Muscle of back (tissue), 11 donors: Measurements from ENCODE around the gene LGSN. TPM values are rescaled to one million over a fixed set of nuclear protein-coding genes. Genes with fewer than 3 reads are reported as not detected.
A peak's percentile ranks its signal among the peaks of the same experiment; 100 is the strongest.
"Not testable (repeated sequence)": the region's sequence is repeated elsewhere in the genome, so short reads cannot be mapped to it uniquely, and the experiment has no call there.

ENCODE experiments used
- DNase-seq, 3 donors: peaks; one replicate each; pipeline versions ENCODE4 v3.0.0 to v3.0.0-alpha.2; 2013
- polyA plus RNA-seq, 10 donors: library from polyadenylated mRNA; unstranded; fragments of 120-200 nt; gene quantifications; one replicate each; pipeline ENCODE4 v1.2.1, GENCODE V29; 2013; ENCODE audit not compliant: insufficient read length in 10 of 10

LGSN gene
- polyA plus RNA-seq, 10 donors: not detected

DNA sequence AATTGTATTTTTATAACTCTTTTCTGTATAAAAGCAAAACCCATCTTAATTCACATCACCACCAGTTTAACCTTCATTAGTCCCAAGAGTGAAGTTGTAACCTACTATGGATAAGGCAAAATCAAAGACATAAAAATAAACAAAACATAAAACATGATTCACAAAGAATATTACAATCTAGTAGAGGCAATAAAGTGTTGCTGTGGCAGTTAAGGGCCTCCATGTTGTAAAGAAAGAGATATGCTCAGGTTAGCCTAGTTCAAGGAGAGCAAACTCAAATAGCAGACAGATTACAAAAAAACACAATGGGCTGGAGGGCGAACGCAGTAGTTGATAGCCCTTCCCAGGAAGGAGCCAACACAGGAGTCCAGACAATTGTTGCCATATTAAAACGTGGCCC is 13.4 kb downstream of the LGSN start:
- no peak for DNase-seq

DNA sequence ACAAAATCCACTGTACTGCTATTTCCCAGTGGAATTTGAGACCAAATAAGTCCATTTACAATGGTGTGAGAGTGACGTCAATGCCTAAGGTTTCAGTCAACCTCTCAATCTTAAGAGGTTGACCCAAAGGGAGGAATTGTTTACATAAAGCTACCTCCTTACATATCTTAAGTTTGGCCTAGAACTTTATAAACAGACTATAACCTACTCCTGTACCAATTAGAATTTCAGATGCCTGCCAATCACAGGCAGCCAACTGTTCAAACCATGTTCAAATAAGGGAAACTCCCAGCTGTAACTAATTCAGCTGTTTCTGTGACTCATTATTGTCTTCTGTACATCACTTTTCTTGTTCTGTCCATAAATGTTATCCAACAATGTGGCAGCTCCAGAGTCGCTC is 14.5 kb downstream of the LGSN start:
- no peak for DNase-seq

DNA sequence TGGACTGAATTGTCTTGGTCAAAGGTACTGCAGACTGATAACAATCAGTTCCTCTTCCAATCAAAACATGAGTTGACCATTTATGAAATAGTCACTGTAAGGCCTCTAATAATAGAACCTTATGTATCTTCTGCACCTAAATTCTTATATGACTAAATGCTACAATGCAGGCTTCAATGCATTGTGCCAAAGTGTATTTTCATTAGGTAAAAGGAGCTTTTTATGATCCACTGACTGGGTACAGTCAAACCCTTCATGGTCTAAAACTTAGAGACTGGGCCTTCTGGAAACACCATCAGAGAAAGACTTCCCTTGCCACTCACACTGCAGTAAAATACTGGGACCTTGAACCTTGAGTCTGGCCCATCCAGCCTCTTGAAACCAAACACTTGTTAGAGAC is 16.3 kb downstream of the LGSN start:
- DNase-seq: no peak

DNA sequence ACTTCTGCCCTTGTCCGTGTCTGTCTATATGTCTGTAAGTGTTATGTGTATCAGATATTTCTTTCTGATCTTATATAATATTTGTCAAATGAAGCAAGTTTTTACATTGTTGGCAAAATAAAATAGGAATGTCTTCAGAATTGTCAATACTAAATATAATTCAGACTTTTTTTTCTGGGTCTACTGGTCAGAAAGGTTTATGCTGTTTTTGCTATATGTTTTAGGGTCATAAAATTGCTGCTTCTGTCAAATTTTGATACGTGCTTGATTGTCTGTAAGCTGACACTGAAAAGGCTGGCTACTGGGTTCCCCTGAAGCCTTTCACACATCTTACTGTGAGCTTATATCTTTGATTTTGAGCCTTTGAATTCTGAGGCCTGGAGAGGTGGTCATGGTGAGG is 20.1 kb downstream of the LGSN start:
- no peak for DNase-seq

DNA sequence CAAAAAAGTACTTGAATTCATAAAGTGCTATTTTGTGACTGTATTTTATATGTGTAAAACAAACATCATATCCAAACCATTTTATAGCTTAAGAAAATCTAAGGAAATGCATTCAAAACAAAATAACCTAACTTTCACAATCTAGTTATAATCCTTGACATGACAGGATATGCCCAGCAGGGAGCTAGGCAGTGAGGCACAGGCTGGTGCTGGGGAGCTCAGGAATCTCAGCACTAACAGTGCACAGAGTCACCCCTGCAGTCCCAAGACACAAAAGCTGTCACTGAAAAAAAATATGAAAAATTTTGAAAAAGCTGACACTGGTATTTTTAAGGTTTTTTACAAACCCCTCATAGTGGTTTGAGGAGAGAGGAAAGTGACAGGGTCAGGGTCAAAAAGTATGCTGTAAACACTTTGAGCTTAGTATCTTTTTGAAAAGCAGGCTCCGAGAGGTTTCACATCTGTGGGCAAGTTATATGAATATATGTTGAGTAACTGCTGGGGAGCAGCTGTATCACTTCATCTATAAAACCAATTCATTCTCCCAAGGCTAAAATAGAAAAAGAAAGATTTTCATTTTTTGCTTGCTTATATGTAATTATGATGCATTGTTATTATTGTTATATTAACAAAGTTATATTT is 24.1 kb downstream of the LGSN start:
- no peak for DNase-seq

DNA sequence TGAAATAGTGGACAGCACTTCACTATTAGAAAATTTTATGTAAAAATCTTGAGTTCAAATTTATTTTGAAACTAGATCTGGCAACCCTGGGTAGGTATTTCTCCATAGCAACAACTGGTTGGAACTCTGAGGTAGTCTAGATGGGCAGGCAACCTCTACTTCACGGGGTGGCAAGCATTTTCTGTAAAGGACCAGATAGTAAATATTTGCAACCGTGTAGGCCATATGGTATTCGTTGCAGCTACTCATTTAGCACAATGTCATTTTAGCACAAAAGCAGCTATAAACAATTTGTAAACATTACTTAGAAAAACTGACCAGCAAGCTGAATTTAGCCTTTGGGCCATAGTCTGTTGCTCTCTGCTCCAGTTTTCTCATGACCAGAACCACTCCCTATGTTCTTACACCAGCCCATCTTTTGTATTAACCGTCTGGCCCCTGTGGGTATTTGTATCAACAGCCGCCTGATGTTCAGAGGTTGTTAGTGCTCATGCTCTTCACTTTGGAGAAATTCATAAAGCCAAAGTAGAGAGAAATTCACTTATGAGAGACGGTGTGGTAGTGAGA is 29.2 kb downstream of the LGSN start:
- DNase-seq: no peak

DNA sequence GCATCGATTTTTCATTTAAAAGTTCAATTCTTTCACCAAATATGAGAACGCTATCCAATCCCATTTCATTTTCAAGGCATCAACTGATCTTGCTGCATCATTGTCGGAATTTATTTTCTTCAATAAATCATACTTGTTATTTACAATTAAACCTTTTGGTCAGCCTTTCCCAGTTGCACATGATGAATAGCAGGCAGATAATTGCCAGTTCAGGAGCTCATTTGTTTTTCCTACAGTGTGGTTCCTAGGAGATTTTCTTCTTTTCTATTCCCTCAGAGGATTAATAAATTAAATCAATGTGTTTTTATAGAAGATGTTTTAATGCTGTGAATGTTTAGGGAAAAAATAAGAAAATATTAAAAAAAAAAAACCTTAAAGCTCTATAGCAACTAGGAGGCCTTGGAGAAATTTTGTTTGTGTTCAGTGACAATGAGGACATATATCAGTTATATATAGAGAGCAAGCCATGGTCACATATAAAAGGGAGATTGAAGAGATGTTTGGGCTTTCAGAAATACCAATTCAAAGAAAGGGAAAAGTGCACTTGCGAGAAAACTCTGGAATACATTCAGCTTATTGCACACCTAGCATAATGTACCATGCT is 30.4 kb downstream of the LGSN start:
- DNase-seq: no peak

DNA sequence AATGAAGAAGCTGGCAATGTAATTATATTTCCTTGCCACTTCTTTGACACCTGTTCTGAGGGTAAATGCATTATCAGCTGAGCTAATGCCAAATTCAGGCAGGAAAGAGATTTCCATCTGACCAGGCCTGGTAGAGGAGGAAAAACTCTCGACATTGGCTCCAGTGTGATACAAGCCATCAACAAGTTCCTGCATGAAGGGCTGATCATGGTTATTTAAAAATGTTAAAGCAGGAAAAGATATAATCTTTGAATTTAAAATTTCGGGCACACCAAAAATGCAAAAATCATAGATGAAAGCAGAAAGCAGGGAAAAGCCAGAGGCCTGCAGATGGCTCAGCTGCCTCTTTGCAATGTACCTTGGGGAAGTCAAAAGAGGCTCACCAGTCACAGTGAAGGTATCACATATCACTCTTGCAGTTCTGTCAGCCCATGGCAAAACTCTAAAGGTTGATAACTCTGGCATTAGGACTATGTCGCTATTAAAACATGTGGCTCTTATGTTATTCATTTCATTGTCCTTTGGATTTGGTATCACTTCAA is 39.1 kb downstream of the LGSN start:
- DNase-seq: no peak

DNA sequence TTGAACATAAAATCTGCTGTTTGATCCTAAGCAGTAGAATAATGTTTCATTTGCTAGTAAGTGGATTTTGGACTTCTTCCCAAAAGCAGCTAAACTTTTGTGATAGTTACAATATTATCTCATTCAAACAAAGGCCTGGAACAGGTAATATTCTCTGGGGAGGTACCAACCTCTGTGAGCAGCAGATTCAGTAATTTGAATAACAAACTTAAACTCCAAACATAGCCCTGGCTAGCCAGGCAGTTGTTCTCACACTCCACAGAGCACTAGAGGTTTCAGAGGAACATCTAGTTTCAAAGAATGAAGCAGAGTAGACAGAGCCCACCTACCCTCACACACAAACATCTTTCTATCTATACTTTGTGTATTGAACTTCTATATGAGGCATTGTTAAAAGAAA is 40.9 kb downstream of the LGSN start:
- no peak for DNase-seq

DNA sequence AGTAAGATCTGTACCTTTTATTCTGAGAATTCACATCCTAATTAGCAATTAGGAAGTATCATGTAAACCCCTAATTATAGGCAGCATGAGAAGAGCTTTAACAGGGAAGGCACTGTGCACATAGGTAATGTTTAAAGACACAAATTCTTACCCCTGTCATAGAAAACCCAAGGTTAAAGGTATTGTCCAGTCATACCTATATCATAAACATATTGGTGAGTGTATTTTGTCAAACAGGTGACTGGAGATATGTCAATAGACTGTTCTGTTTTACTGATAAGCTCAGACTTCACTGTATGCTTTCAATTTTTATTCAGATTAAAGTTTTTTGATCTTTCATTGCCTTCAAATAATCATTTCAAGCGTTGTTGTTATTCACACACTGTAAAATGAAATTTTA is 43.8 kb downstream of the LGSN start:
- no peak for DNase-seq

DNA sequence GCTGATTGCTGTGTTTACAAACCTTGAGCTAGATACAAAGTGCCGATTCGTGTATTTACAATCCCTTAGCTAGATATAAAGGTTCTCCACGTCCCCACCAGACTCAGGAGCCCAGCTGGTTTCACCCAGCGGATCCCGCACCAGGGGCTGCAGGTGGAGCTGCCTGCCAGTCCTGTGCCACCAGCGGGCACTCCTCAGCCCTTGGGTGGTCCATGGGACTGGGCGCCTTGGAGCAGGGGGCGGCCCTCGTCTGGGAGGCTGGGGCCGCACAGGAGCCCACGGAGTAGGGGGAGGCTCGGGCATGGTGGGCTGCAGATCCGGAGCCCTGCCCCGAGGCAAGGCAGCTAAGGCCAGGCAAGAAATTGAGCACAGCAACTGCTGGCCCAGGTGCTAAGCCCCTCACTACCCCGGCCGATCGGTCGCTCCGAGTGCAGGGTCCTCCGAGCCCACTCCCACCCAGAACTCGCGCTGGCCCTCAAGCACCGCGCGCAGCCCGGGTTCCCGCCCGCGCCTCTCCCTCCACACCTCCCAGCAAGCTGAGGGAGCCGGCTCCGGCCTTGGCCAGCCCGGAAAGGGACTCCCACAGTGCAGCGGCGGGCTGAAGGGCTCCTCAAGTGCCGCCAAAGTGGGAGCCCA is 44.9 kb downstream of the LGSN start:
- DNase-seq: not testable (repeated sequence)

DNA sequence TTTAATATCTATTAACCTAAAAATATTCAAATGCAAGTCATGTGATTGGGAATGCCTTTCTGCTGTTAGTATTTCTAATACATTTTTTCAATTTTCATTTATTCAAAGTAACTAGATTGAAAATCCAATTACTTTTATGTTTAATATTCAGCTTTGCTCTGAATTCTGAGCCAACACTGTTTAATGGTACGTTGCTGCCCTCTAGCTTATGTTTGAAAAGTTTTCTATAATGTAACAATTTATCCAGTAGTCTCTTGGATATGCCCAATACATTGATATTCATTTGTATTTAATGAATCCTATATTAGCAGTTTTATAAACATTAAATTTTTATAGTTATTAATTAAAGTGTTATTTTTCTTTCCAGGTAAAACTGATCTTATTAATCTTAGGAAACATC is 47.4 kb downstream of the LGSN start:
- DNase-seq: peak; percentile 8 to 45 (median 12)

DNA sequence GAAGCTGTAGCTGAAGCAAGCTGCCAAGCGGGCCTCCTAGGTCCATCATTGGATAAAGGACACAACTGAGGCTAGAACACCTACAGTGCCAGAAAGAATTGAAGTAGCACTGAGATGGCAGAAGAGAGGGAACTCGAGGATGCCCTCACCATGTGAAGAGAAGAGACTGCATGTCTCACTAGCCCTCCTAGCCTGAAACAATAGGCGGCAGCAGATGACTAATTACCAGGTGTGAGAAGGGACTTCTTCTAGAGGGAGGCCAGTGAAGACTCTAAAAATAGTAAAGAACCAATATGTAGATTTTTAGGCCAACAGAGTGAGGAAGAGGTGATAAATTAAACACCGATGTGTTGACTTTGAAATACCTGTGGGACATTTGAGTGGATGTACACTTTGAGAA is 50.3 kb downstream of the LGSN start:
- DNase-seq: no peak

DNA sequence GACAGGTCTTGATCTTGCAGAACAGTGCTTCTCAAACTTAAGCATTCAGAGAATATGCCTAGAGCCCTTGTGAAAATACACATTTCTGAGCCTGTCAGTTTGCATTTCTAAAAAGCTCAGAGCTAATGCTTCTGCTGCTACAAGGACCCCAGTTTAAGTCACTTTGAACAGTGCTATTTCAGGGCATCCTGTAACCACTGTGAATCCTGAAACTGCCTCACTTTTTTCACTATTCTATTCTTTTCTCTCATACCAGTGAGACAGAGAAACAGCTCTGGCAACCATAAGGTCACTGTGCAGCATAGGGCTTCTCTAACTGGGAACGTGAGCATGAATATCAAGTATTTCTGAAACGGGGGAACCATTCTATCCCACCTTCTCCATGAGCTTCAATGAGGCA is 51.2 kb downstream of the LGSN start:
- DNase-seq: no peak

DNA sequence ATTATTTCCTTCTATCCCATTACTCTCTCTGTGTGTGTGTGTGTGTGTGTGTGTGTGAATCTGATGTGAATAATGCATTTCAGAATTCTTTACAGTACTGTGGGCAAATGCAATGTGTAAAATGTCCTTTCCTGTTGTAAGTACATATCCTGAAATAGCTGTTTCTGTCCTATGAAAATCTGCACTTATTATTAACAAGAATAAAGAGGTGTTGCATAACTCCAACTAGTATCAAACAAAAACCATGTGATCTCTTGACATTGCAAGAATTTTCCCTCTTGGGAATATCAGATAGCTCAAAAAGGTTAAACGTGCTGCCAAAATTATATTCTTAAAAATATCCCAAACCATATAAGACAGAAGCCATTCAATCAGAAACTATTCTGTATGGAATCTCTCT is 52.0 kb downstream of the LGSN start:
- no peak for DNase-seq

DNA sequence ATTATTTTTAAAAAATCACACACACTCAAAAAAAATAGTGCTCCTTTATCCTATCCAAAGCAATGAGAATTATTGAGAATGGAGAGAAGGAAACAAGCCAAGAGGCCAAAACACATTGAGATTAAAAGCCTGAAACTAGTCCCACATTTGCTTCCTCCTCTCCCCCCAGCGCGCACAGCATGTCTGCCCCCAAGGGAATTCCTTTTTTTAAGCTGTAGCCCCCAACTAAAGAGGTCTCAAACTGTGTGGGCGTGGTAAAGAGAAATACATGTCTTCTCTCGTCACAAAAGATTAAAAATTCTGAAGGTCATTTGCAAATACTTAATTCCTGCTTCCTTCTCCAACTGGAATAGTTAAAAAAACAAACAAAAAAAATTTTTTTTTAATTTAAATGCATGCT is 52.7 kb downstream of the LGSN start:
- no peak for DNase-seq

DNA sequence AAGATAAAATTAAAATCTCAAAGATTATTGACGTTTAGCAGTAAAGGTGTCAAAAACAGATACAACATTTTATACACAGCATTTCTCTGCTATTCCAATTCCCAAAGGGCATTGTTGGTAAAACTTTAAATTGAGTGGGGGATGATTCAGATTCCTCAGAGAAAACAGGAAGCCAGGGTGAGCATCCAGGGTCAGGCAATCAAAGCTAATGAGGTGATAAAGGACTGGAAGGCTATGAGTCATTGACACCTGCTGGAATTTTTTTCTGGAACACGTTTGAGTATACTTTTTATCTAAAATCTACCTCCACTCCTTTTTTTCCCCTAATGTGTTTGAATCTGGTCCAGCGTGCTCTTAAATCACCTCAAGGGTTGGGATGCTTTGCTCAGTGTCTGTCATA is 56.3 kb downstream of the LGSN start:
- no peak for DNase-seq

DNA sequence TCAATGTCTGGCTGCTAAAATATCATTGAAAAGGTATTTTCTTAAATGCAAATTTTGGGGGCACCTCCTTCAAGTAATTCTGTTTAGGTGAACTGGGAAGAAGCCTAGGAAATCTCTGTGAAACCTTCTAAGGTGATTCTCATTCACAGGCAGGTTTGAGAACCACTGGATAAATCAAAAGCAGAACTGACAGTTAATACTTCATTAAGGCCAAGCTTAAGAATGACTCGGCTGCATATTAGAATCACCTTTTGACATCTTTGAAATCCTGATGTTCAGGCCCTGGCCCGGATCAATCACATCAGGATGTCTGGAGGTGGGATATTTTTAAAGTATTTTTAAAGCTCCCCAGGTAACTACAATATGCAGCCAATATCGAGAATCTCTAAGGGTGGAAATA is 58.0 kb downstream of the LGSN start:
- no peak for DNase-seq

DNA sequence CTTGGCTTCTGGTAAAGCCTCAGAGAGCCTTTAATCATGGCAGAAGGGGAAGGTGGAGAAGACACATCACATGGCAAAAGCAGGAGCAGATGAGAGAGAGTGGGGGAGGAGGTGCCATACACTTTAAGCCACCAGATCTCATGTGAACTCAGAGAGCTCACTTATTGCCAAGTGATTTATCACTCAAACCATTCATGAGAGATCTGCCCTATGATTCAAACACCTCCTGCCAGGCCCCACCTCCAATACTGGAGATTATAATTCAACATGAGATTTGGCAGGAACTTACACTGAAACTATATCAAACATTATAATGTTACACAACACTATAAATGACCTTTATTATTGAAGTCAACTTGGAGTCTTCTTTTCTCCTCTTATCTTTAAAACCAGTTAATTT is 60.6 kb downstream of the LGSN start:
- no peak for DNase-seq

DNA sequence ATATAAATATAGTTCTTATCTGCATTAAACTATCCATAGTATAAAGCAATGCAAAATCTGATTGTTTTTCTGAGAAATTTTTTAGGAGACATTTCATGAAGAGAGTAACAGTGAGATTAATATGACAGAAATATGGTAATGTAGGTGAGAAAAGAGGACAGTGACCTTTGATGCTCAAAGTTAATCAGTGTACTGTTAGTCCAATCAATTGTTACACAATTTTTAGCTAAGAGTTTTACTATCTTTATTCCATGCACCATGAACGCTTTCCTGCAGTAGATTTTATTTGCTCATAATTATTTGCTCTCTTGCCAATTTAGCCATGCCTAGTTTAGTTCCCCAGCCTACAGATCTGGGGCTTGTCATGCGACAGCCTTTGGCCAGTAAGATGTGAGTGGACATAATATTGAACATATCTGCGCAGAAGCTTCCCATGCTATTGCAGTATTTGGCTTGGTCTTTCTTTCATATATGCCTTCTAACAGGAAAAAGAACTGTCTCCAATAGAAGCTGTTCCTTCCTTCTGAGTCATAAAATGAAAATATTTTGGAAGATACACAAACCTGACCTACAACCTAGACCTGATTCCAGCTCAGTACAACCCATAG is 69.8 kb downstream of the LGSN start:
- no peak for DNase-seq

DNA sequence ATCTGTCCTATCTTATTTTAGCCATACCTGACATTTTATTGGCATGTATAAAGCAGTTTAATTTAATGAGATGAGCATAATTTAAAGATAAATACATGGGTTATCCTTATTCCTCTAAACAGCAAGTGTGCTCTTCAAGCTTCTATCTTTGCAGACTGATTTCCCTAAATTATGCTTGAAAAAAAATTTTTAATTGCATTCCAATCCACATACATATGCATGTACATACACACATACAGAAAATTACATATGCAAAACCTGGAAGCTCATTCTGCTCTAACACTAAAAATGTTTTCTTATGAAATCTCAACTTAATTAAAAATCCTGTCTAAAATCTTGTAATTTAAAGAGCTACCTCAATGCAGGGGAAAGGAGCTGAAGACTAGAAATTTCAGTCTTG is 73.2 kb downstream of the LGSN start:
- no peak for DNase-seq

DNA sequence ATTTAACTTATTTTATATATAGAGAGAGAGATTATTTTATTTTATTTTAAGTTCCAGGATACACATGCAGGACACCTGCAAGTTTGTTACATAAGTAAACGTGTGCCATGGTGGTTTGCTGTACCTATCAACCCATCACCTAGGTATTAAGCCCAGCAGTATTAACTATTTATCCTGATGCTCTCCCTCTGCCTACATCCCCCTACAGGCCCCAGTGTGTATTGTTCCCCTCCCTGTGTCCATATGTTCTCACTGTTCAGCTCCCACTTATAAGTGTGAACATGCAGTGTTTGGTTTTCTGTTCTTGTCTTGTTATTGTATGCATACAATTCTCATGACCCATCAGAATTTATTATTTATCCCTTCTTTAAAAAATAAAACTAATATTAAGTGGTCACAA is 73.9 kb downstream of the LGSN start:
- DNase-seq: no peak

DNA sequence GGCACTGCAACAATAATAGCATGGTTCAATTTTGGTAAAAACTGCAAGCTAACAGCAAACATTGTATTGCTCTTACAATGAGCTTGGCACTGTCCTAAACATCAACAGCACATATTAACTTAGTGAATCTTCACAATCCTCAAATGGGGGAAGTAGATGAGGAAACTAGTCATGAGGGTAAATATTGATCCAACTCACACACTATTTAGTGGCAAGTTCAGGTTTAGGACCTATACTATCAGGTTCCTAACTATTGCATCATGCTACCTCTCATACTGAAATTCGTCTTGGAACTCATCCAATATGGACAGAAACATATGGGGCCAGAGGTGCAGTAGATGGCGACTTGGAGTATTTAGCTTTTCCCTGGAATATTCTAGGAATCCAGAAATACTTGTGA is 74.4 kb downstream of the LGSN start:
- no peak for DNase-seq
